Inflammatory macrophage (primary cell): ENCODE data around the gene NRXN3.
"Not testable (repeated sequence)": the region's sequence is repeated elsewhere in the genome, so short reads cannot be mapped to it uniquely, and the experiment has no call there.

Experiments used
- DNase-seq, 2 donors: peaks; one replicate each; pipeline ENCODE4 v3.0.0-alpha.2; 2020 to 2022

NRXN3 gene

DNA sequence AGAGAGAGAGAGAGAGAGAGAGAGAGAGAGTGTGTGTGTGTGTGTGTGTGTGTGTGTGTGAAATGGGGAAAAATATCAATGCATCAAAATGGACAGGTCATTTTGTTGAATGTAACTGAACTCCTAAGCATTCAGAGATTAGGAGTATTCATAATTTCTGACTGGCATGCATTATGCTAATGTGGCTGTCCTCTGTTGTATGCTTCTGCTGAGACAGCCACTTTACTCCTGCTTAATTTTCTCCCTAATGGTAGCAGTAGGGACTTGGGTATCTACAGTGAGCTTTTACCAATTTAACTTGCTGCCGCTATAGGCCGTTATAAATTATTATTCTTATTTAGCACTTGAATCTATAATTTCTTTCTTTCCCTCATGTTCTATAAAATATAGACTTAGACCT lies 924.8 kb downstream of the NRXN3 start:
- DNase-seq, result no peak

DNA sequence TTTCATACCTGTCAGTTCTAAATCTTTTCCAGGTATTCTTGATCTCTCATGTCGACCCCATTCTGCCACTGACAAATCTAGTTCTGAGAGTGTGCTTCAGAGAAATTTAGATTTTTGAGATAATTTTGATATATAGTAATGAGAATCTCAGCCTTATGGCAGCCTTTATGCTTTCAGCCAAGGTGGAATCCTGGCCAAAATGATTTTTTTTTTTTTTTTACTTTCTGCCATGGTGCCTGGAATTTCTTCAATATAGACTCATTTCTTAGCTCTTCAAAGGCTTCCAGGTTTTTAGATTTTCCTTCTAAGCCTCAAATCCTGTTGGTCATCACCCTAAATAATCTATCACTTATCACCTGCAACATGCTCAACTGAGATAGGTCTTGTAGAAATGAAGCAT lies 926.6 kb downstream of the NRXN3 start:
- DNase-seq, result no peak

DNA sequence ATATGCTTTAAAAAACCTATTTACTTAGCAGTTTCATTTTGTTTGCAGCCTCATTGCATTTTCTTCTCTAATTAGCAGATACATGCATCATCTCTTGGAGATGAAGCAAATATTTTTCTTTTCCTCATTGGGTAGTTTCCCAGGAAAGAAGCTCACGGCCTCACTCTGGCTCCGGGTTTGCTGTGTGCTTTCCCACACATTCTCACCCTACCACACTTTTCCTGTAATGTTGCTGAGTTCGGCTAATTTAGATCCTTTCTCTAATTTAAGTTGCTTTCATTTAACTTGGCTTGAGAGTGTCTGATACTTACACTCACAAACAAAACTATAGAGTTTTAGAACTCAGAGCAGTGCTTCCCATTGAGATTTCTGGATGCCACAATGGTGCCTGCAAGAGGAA lies 928.2 kb downstream of the NRXN3 start:
- DNase-seq, result no peak

DNA sequence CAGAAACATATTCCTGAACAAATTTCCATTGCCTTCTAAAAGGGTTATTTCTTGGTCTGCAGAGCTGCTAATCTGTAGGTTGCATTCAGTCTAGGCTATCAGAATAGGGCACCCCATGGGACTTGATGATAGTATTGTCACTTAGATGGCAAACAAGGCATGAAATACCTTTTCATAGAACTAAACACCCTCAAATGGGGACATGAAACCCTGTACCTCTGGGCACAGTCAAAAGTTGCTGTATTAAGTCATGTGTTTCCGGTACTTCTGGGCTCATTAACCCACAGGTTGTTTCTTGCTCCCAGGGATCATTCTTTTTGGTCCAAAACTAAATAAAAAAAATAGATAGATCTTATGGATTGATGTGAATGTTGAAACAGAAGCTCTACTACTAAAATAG lies 930.4 kb downstream of the NRXN3 start:
- DNase-seq, result no peak

DNA sequence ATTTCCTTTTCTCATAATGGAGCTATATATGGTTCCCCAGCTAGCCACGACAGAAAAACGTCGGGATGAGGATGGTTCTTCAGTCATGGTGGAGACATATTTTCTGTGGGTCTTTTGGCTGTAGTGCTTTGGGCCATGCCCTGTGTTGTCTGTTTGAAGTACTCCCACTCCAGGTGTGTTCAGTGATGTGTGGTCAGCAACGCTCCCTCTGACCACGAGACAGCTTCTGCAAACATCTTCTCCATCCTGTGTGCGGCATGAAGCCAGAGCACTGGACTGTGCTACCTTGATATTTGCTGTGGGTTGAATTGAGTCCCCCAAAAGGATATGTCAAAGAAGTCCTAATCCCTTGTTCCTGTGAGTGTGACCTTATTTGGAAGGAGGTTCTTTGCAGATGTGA lies 931.2 kb downstream of the NRXN3 start:
- no peak for DNase-seq

DNA sequence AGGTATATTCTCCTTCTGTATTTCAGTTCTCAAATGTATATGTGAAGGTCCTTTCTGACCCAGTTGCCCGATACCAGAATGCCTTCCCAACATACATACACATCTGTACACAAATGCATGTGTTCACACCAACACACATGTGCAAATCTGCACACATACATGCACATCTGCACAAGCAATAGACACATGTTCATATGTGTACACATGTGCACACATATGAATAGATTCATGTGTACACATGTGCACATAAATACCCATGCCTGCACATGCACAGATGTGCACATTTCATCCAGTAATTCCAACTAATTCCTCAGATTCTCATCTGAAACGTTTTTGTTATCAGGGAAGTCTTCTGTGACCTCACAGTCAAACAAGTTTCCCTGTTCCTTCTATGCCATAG lies 933.6 kb downstream of the NRXN3 start:
- no peak for DNase-seq

DNA sequence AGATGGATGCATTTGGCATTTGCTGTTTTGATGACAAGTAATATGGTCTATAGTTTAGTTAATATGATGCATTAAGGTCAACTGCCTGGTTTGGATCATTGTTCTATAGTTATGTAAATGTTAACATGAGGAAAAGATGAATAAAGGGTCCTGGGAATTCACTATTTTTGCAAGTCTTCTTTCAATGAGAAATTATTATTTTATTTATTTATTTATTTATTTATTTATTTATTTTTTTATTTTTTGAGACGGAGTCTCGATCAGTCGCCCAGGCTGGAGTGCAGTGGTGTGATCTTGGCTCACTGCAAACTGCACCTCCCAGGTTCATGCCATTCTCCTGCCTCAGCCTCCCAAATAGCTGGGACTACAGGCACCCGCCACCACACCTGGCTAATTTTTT lies 940.4 kb downstream of the NRXN3 start:
- not testable (repeated sequence) for DNase-seq

DNA sequence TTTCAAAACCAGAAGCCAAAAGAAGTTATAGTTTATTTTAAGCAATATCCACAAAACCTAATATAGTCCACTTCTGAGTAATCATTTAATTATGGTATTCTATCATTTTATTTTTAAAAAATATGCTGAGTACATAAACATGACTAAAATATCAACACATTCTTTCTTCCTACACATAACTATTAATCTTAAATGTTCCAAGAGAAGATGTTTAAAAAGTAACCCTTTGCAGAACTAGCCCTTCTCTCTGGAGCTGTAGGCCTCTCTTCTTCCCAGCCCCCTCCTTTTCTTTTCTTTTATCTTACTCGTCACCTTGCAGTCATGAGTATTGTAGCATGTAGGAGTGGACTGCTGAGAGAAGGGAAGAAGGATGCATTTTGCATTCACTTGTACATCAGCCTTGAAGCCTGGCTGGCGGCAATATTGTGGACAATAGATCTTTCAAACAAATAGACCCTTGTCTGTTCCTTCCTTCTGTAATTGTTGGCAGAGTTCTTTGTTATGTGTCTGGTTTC lies 941.9 kb downstream of the NRXN3 start:
- DNase-seq, result no peak

DNA sequence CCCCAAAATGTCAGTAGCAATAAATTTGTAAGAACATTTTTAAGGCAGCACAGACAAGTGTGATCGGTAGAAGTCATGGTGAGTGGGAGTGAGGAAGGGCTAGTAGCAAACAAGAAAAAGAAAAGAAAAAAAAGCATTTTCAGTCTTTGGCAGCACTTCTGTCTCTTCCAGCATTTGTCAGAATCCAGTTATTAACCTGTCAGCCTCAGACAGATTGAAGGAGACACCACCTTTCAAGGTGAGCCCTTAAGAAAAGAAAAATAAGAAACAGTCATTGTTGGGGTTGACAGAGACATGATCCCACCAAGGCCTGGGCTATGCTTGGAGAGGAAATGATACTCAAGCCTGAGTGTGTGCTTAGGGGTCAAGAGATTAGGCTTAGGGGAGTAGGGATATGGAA lies 947.4 kb downstream of the NRXN3 start:
- DNase-seq, result no peak

DNA sequence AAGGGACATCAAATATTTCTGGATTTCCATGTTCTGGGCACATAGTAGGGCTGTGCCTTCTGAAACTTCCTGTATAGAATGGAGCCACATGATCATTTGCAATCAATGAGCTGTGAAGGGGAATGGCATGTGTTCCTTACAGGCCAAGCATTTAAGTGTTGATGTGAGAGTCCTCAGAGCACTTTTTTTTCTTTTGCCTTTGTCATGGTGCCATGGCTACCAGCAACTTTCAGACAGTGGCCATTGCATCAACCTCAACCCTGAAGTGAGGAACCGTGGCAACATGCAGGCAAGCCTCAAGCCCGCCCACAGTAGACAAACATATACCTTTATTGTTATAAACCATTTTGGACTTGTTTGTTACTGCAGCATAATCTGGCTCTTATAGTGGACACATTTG lies 948.1 kb downstream of the NRXN3 start:
- DNase-seq, result no peak

DNA sequence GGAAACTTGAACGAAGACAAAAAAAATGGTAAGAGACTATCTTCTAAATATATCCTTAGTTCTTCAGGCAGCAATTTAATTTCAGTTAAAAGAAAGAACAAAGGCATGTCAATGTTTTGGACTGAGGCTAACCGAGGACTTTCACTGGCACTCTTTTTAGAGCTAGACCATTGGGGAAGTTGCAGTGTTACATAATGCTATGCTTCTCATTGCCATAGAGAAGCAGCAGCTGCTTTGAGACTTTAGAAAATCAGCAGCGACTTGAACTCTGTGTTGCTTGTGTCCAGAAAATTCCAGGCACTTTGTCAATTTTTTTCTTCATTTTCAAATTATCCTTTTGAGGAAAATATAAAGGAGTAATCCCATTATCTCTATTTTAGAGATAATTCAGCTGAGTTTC lies 964.2 kb downstream of the NRXN3 start:
- no peak for DNase-seq

DNA sequence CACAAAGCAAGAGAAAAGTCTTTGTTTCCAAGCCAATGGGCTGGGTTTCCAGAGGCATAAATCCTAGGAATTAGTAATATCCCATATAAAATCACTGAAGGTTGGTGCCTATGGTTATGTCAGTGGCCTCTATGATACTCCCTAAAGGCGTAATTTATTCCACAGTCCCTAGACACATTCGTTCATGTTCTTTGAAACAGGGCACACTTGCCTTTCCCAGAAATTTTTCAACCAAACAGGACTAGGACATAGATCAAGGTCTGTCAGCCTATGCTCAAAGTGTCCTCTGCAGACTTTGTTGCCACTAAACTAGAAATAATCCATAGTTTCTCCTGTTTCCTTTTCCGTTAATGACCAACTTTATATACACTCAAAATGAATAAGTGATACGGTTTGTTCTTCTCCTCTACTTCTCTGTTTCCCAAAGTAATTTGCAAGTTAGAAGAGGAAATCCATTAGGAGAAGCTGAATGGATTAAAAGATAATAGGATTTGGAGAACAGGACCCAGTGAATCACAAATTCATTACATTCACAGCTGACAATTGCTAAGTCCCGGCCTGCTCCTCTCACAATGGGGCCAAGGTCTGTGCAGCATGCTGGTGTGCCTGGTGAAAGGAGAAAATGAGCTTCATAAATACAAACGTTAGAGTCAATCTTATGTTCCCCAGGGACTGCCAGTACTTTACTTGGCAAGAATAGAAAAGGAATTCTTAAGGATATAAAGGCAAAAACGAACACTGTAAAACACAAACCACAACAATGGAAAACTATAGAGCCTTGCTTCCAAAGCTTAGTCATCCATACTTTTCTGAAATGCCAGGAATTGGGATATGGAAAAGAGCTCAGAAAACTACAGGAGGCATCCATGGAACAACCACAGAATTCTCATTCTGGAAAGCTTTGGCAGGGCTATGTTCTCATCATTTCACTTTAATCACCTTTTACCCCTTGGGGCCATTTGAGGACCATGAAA lies 966.2 kb downstream of the NRXN3 start:
- no peak for DNase-seq

DNA sequence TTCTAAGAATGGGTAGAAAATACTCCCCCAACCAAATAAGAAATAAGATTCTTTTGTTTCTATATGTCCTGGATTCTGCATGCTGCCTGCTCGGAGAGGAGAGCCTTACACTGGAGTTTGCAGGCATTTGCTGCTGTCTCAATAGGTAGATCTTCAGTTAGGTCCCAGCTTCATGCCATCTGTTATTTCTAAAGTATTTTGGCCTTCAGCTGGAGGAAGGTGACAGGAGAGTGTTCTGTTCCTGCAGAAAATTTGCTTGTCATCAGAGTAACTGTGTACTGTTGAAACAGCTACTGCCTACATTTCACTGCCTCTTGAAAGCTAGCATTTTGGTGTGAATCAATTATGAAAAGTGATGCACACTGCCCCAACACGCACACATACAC lies 966.9 kb downstream of the NRXN3 start:
- no peak for DNase-seq

DNA sequence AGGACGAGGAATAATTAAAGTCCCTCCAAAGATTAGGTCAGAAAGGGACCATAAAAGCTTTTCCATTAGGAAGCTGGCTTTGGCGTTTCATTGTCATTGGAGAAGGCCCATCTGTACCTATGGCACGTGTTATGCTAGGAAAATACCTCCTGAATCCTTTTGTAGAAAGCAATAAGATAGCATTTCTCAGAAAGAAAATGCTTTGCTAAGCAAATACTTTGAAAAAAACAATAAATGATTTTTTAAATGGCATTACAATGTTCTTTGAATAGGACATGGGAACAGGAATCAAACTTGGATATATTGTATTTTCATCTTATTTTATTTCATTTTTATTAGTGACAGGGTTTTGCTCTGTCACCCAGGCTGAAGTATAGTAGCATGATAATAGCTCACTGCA lies 967.7 kb downstream of the NRXN3 start:
- no peak for DNase-seq

DNA sequence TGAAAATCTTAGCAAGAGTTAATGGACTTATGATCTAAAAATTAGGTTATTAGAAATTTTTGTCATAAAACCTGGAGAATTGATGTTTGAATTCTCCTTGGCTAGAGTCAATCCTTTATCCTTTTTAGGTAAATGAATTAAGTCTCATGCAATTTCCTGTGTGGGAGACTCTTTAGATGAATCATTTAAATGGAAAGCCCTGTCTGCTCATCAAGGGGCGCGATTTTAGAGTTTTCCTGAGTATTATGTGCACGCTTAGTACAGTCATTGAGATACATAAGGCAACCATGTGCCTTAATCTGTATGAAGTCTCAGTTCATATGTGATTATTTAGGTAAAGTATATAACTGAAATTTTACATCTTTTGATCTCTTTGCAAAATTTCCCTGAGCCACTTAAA lies 974.7 kb downstream of the NRXN3 start:
- no peak for DNase-seq

DNA sequence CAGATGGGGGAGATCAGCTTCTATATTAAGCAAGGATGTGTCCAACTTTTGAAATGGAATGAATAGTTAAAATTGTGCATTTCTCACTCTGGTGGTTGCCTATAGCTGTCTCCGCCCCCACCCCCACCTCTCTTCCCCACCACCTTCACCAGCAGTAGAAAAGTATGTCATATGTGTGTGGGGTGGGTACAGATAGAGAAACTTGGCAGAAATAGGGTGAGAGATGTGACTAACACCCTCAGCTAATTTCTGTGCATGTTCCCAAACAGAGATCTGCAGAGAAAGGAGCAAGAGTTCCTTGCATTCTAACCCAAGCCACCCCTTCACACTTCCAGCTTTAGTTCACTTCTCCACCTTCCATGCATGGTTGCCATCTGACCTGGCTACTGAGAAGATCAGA lies 980.1 kb downstream of the NRXN3 start:
- DNase-seq, result no peak

DNA sequence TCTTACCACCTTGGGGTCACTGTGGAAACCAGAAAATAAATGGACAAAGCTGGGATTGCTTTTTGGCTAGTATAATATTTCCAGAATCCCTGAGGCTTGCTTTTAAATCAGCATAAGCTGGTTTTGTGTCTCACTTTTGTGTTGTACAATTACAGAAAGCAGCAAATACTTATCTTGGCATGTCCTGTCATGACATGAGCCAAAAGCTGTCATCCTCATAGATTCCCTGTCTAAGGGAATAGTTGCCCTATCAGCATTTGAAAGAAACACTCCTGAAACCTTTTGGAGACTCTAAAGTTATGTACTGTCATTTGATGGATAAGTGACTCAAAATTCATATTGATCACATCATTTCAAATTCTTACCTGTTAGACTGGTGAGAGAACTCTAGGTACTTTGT lies 987.2 kb downstream of the NRXN3 start:
- DNase-seq, result no peak

DNA sequence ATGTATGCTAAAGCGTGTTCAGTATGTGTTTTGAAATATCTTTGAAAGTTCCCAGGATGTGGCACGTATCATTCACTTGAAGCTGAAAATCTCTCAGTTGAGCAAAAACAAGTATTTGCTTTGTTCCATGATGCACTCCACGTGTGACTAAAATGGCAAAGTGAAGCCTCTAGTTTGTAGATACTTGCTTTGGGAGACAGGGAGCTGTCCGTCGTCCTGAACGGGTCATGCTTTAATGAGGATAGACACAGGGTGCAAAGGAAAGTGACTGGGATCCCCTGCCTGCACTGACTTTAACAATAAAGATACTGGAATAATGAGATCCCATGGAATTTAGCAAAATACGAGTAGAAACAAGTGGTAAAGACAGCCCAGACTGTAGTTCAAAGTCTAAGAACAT lies 991.4 kb downstream of the NRXN3 start:
- DNase-seq, result no peak

DNA sequence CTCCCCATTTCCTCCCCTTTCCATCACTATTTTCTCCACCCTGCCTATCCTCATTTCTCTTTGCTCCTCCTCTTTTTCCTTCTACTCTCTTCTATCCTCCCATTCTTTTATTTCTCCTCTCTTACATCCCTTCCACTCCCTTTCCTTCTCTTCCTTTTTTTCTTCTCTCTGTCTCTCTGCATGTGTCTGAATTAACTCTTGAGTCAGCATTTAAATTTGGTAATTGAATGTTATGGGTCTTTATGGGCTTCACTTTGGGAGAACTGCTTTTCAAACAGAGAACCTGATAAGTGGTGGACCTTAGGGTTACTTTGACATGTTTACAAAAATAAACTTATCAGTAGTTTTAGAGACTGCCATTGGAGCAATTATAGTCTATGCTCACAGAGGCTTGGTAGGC lies 992.7 kb downstream of the NRXN3 start:
- no peak for DNase-seq

DNA sequence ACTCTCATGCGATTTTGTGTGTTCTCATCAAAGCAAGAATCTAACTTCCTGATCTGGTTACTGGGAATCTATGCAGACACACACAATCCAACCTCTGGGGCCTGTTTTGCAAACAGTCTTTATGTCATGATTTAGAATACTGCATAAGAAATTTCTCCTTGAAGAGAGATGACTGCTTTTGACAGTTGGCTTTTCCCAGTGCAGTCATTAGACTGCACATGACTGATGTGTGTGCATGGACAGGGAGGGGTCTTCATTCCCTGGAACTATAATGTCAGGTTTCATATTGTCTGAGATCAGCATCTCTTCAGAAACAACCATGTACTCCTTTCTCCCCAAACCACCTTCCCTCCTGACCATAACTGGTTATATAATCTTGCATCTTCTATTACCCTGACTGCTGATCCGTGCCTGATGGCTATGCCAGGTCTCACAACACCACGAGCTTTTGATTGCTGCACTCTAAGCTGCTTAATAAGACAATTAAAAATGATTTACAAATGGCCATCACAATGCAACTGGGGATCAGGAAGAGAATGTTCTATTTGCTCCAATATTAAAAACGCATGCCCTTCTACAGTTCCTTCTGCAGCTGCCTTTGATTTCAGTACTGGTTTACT lies 995.4 kb downstream of the NRXN3 start:
- DNase-seq, result no peak

DNA sequence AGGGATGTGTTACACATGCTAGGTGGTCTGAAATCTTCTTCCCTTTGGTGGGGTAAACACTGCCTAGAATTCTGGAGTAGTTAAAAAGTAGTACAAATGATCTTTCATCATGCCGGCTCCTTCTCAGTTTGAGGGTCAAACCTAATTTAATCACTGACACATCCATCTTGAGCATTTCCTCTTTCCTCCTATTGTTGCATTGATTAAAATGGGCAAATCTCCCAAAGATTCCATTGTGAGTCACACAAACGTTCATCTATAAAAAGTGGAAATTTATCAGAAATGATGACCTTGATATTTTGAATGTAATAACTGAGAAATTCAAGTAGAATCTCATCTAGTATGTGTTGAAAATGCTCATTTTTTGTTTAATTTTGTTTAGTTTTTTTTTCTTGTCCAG lies 996.0 kb downstream of the NRXN3 start:
- DNase-seq, result no peak

DNA sequence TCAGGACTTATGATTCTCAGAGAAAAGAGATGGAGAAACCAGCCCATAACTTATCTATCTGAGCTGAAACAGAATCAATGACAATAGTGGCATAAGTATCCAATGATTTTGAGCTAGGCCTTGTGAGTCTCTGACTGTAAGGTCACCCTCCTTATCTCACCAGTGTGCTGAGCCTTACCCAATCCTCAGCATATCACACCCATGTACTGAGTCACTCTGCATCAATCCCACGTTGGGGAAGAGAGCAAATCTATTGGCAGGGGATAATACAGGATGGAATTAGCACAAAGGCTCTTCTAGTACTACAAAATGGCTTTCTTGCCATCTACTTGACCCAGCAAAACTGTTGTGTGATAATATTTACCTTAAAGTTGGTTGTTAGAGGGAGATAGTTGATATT lies 997.8 kb downstream of the NRXN3 start:
- DNase-seq, result no peak

DNA sequence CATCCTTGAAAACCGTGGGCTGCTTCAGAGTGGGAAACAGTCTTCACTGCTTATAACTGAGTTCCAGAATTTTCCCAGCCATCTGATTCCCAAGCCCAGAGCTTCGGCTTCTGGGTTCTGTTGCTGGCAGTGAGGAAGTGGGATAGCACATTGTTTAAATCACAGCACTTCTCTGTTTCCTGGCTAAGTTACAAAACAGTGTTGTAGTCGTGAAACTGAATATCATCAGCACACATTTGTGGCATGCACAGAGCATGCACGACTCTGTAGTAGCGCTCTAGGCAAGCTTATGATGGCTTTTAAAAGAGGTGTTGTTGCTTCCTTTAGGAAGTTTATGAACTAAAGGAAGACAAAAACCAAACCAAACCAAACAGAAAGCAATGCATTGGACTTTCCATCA lies 1005.5 kb downstream of the NRXN3 start:
- DNase-seq, result no peak

DNA sequence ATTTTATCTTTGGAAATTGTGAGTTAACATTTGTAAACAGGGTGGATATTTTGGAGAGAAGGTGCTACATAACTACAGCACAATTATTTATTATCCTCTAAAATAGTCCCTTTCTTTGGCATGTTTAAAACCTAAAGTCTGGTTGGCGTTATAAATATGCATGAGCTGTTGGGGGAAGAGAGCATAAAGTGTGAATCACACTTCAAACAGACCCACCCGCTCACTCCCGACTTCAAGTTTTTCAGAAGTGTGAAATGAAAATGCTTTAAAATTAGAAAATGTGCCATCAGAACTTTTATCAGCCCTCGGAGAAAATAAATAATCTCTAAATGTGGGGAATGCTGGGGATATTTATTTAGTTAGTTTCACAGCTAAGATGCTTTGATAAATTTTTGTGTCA lies 1006.9 kb downstream of the NRXN3 start:
- no peak for DNase-seq
